Inflammatory macrophage treated with lipopolysaccharide for 1 hour (primary cell): ENCODE data around the gene TXNL4B.
"Not testable (repeated sequence)": the region's sequence is repeated elsewhere in the genome, so short reads cannot be mapped to it uniquely, and the experiment has no call there.

Source experiments
- DNase-seq, 2 donors: peaks; one replicate each; pipeline ENCODE4 v3.0.0-alpha.2; 2020 to 2022

Gene TXNL4B

DNA sequence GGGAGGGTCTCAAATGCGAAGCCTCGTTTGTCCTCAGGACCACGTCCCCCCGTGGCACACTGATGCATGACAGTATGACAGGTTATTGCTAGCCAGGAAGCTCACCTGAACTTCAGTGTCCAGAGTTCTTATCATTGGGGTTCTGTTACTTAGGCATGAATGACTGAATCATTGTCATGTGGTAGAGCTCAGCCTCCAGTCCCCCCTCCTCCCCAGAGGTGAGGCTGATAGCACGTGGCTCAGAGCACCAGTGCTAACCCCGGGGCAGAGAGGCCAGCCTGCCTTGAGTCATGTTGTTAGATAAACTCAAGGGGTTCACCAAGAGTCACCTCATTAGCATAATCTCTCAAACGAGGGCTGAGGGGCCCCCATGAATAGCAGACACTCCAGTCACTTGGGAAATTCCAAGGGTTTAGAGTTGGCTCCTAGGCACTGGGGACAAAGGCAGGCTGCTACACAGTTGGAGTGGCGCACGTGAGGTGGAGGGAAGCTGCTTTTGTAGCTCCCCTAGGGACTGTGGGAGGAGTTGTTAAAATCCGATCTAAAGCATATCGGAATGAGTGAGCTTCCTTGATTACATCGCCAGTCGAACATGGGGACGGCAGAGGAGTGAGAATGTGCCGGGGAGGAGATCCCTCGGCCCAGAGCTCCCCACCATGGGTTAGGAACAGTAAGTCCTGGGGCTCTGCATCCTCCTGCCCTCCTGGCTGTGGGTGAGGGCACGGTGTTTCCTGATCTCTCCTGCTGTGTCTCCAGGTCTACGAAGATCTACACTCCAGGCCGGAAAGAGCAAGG lies 18.4 kb upstream of the TXNL4B start:
- DNase-seq = no peak

- DNase-seq = no peak
Measured at GRCh38 chr16:72110662-72111615, 17.5 kb upstream of the TXNL4B start.

DNA sequence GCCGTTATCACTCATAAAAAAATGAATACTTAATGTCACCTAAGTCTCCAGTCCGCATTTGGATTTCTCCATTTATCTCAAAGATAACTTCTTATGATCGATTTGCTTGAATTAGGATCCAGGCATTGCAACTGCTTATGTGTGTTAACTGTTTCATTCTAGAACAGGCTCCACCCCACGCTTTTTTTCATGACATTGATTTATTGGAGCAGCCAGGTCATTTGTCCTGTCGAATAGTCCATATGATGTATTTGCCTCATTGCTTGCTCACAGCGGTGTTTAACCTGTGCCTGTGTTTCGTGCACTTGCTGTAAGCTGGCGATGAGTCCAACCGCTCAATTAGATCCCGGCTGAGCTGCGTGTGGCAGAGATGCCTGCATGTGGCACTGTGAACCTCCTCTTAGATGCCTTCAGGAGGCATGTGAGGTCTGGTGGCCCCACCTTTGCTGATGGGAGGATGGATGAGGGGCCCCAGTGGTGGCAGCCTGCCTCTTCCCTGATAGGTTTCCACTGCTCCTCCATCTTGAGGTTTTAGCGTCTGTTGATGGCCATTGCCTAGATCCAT lies 16.6 kb upstream of the TXNL4B start:
- no peak for DNase-seq

GRCh38 chr16:72109300-72109699 lies 15.9 kb upstream of the TXNL4B start:
- no peak for DNase-seq

DNA sequence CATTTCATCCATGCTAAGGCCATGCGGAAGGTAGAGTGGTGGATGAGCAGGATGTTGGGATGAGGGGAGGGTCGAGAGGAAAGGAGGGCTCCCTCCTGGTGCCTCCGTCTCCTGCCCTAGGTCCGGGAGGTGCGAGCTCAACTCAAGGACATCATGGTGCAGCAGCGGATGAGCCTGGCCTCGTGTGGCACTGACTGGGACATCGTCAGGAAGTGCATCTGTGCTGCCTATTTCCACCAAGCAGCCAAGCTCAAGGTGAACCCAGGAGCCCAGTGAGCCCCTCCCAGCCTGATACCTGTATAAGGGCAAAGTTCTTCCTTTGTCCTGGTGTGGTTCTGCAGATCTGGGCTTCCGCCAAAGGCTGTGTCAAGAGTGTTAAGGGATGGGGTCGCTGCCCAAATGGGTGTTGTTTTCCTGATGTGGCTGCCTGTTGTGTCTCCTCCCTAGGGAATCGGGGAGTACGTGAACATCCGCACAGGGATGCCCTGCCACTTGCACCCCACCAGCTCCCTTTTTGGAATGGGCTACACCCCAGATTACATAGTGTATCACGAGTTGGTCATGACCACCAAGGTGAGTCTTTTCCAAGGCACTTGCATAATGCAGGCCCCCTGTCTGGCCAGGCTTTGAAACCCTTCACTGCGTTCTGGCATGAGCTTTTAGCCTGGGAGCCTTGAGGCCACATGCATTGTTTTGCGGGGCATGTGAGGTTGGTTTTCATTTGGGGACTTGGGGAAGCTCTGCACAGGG lies 15.1 kb upstream of the TXNL4B start:
- no peak for DNase-seq

DNA sequence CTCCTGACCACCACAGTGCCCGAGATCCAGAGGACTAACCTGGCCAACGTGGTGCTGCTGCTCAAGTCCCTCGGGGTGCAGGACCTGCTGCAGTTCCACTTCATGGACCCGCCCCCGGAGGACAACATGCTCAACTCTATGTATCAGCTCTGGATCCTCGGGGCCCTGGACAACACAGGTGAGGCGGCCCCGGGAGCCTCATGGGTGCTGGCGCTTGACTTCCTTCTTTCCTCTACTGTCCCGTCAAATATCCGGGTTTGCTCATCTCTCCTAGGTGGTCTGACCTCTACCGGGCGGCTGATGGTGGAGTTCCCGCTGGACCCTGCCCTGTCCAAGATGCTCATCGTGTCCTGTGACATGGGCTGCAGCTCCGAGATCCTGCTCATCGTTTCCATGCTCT lies 14.0 kb upstream of the TXNL4B start:
- DNase-seq = no peak

DNA sequence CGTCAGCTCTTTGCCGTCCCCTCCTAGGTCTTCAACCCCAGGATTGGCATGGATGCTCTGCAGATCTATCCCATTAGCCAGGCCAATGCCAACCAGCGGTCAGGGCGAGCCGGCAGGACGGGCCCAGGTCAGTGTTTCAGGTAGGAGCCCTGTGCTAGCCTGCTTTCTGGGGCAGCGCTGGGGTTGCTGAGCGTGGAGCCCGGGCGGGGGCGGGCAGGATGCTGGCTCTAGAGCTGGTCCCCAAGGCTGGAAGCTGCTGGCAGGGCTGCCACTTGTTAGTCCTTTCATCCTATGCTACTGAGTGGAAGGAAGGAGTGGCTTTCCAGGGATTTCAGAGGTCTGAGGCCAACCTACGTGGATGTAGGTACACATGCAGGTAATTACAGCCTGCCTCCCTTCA lies 12.6 kb upstream of the TXNL4B start:
- DNase-seq = no peak

GRCh38 chr16:72104905-72105304 lies 11.5 kb upstream of the TXNL4B start:
- DNase-seq = no peak

DNA sequence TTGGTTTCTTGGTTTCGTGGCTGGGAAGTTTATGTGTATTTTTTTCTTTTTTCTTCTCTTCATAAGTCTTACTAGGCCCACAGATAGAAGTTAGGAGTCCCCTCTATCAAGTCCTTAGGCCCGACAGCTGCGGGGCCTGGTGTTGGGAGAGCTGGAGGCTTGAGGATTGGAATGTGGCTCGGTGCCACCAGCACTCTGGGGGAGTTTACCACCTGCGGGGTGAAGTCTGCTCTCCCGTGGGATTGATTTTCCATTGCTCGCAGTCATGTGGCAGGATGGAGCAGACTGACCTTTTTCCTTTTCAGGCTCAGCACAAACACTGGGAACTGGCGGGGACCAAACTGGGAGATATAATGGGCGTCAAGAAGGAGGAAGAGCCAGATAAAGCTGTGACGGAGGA lies 7.8 kb upstream of the TXNL4B start:
- DNase-seq = no peak

GRCh38 chr16:72099377-72099818 lies 6.0 kb upstream of the TXNL4B start:
- DNase-seq = peak; percentile 25 to 84

- no peak for DNase-seq
Measured at GRCh38 chr16:72098936-72099335, 5.5 kb upstream of the TXNL4B start.

DNA sequence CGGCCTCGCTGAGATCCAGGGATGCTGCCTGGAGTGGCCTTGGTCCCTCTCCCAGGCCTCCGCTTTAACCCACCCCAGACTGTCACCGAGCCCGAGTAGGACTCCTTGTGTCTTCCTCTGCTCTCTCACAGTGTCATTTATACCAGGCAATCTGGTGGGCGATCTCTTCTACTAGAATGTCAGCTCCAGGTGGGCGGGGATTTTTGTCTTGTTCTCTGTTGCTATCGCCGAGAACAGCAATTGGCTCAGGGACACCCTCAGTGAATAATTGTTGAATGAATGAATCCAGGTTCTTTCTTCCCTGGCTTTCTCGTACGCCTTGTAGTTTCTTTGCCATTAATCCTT lies 818 bp upstream of the TXNL4B start:
- DNase-seq = peak; percentile 54 to 64

- DNase-seq = peak in 1 of 2 donors; percentile 32
Measured at GRCh38 chr16:72092832-72093447, 480 bp downstream of the TXNL4B start.

DNA sequence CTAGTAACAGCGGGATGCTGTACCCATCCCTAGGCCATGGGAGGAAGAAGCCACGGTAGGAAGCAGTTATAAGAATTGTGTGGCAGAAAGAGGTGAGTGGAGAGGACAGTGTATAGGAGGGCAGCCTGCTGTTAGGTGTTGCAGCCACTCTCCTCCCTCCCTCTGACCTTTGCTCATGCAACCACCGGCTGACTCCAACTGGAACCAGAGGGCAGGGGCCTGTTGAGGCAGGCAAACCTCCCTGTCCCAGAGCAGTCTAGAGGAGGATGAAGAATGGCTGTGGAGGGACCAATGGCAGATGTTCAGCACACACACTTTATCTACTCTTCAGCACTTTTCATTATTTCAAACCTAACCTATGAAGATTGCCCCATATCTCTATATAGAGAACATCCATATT lies 2.2 kb downstream of the TXNL4B start:
- no peak for DNase-seq

GRCh38 chr16:72085002-72085401 lies 8.4 kb downstream of the TXNL4B start:
- no peak for DNase-seq

DNA sequence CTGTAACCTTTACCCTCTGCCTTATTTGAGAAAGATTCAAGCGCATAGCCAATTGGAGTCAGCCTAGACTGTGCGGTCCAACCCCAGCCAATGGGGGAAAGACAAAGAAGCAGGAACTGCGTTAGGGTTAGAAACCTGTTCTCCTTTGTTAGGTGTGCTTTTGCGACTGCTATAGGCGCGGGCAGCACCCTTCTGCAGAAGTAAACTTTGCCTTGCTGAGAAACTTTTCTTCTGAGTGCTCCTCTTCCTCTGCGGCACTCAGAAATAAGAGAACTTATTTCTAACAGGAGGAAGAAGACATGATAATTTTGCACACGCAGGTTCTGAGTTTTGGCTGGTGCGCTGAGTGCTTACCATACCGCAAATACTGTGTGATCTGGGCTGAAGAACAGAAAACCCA lies 9.0 kb downstream of the TXNL4B start:
- DNase-seq = no peak

GRCh38 chr16:72083778-72084404 lies 9.5 kb downstream of the TXNL4B start:
- no peak for DNase-seq

GRCh38 chr16:72076991-72077706 lies 16.3 kb downstream of the TXNL4B start:
- DNase-seq = not testable (repeated sequence)

- DNase-seq = not testable (repeated sequence)
Measured at GRCh38 chr16:72075067-72075466, 18.4 kb downstream of the TXNL4B start.

DNA sequence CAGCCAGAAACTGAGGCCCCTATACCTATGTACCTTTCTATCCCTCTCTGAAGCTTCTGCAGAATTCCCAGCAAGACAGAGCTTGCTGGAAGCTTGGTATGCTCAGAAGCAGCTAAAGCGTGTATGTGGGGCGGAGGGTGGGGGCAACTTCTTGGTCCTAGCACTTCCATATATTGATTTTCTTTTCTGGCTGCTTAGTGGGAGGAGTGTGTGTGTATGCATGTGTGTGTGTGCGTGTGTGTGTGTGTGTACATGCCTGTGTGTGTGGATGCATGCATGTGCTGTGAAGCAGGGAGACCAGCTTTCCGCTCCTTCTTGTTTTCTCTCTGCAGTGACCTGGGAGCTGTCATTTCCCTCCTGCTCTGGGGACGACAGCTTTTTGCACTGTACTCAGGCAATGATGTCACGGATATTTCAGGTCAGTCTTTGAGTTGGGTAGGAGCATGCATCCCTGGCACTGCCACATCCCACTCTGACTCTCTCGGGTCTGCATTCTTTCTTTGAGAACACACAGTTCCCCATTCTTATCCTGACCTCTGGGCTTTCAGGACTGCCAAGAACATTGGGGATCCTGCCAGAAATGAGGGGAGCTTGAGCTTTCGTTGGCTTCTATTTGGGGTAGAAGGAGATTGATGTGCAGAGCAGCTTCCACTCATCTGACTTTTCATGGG lies 19.7 kb downstream of the TXNL4B start:
- no peak for DNase-seq
